GM18861 (cell line): ENCODE data around the gene KRCC1.
"Not testable (repeated sequence)": the region's sequence is repeated elsewhere in the genome, so short reads cannot be mapped to it uniquely, and the experiment has no call there.

Experiments
- ATAC-seq: cut with Tn5 transposase; IDR thresholded peaks from one replicate; pipeline ENCODE4 v1.9.1; 2021; ENCODE audit not compliant: unreplicated experiment

Gene KRCC1

GRCh38 chr2:88048541-88048940 lies 7.0 kb downstream of the KRCC1 start:
- ATAC-seq = no peak

GRCh38 chr2:88045561-88045960 lies 10.0 kb downstream of the KRCC1 start:
- ATAC-seq = not testable (repeated sequence)

GRCh38 chr2:88042476-88042875 lies 13.1 kb downstream of the KRCC1 start:
- no peak for ATAC-seq

- ATAC-seq = no peak
These were observed 17.1 kb downstream of the KRCC1 start for GRCh38 chr2:88038263-88039105.

- ATAC-seq = no peak
These were observed 19.0 kb downstream of the KRCC1 start for GRCh38 chr2:88036606-88037005.

- ATAC-seq = no peak
These were observed 19.4 kb downstream of the KRCC1 start for GRCh38 chr2:88036182-88036581.

GRCh38 chr2:88032070-88032702 lies 23.4 kb downstream of the KRCC1 start:
- ATAC-seq = no peak

GRCh38 chr2:88028931-88029330 lies 26.7 kb downstream of the KRCC1 start:
- no peak for ATAC-seq

GRCh38 chr2:88027697-88028389 lies 27.7 kb downstream of the KRCC1 start:
- ATAC-seq = peak; percentile 39

- ATAC-seq = no peak
These were observed 31.1 kb downstream of the KRCC1 start for GRCh38 chr2:88024509-88024908.

GRCh38 chr2:88022669-88022921 lies 33.0 kb downstream of the KRCC1 start:
- no peak for ATAC-seq

- ATAC-seq = no peak
These were observed 35.6 kb downstream of the KRCC1 start for GRCh38 chr2:88019985-88020384.

- no peak for ATAC-seq
These were observed 36.7 kb downstream of the KRCC1 start for GRCh38 chr2:88018909-88019308.

- not testable (repeated sequence) for ATAC-seq
These were observed 37.3 kb downstream of the KRCC1 start for GRCh38 chr2:88018077-88018805.

GRCh38 chr2:88017780-88018038 lies 37.9 kb downstream of the KRCC1 start:
- not testable (repeated sequence) for ATAC-seq

- peak; percentile 57 for ATAC-seq
These were observed 38.4 kb downstream of the KRCC1 start for GRCh38 chr2:88016960-88017779.

- peak; percentile 72 for ATAC-seq
These were observed 39.3 kb downstream of the KRCC1 start, which contains the start of gene RNU2-63P for GRCh38 chr2:88016086-88016959. Gene RNU2-63P (minus strand): TSS chr2:88016547.

- ATAC-seq = no peak
These were observed 44.6 kb downstream of the KRCC1 start for GRCh38 chr2:88011011-88011410.

- ATAC-seq = no peak
These were observed 45.4 kb downstream of the KRCC1 start for GRCh38 chr2:88010136-88010535.

- no peak for ATAC-seq
These were observed 48.6 kb downstream of the KRCC1 start for GRCh38 chr2:88006912-88007439.
